Neuronal stem cell (in vitro differentiated cells): ENCODE data around the gene CCDC85B.

Experiments
- DNase-seq: peaks from one replicate; pipeline ENCODE4 v3.0.0-alpha.2; 2013; ENCODE audit warnings: low spot score
- H2AFZ ChIP-seq: one replicate; pipeline ENCODE4 v1.6.1; 2013; ENCODE audit warnings: mild to moderate bottlenecking, low read length, inconsistent platforms
- H2AK5ac ChIP-seq: 2 replicates; pipeline ENCODE4 v1.6.1; 2013; ENCODE audit warnings: low read depth, mild to moderate bottlenecking, inconsistent platforms, low read length, moderate library complexity, mixed read lengths
- H2BK120ac ChIP-seq: 2 replicates; pipeline ENCODE4 v1.6.1; 2013; ENCODE audit warnings: low read depth, mild to moderate bottlenecking, inconsistent platforms, low read length, moderate library complexity, mixed read lengths
- H2BK12ac ChIP-seq: one replicate; pipeline ENCODE4 v1.6.1; 2013; ENCODE audit warnings: low read length, inconsistent platforms
- H2BK15ac ChIP-seq: 2 replicates; pipeline ENCODE4 v1.6.1; 2013; ENCODE audit warnings: mild to moderate bottlenecking, low read length, inconsistent platforms, mixed read lengths
- H2BK5ac ChIP-seq: one replicate; pipeline ENCODE4 v1.6.1; 2013; ENCODE audit warnings: inconsistent platforms, mild to moderate bottlenecking, low read length, moderate library complexity
- H3K14ac ChIP-seq: one replicate; pipeline ENCODE4 v1.6.1; 2013; ENCODE audit warnings: low read length, inconsistent platforms
- H3K18ac ChIP-seq: 2 replicates; pipeline ENCODE4 v1.6.1; 2013; ENCODE audit warnings: low read length, inconsistent platforms
- H3K23ac ChIP-seq: 2 replicates; pipeline ENCODE4 v1.6.1; 2013; ENCODE audit warnings: low read depth, mild to moderate bottlenecking, mixed read lengths, low read length, inconsistent platforms; ENCODE audit not compliant: poor library complexity
- H3K27ac ChIP-seq: replicated peaks from 3 replicates; pipeline ENCODE4 v1.5.1; 2013; ENCODE audit warnings: low read length, inconsistent platforms
- H3K27me3 ChIP-seq, 3 experiments: 2 replicates each; pipeline ENCODE4 v1.6.1; 2013; ENCODE audit warnings: low read length in 3 of 3, mild to moderate bottlenecking in 2 of 3, inconsistent platforms in 1 of 3, low read depth in 1 of 3, mixed read lengths in 1 of 3, moderate library complexity in 1 of 3; ENCODE audit not compliant: control insufficient read depth in 3 of 3, insufficient read depth in 3 of 3
- H3K36me3 ChIP-seq, 2 donors: replicated peaks in 1 of 2; 2 replicates each; pipeline ENCODE4 v1.6.1; 2013; ENCODE audit warnings: low read length in 2 of 2; ENCODE audit not compliant: control insufficient read depth in 2 of 2, insufficient read depth in 2 of 2
- H3K4ac ChIP-seq: 2 replicates; pipeline ENCODE4 v1.6.1; 2013; ENCODE audit warnings: inconsistent platforms, mild to moderate bottlenecking, low read length, moderate library complexity
- H3K4me1 ChIP-seq, 2 donors: 1 replicate in 1 of 2; 2 replicates in 1 of 2; pipeline ENCODE4 v1.6.1; 2013; ENCODE audit warnings: low read length in 2 of 2, low read depth in 1 of 2; ENCODE audit not compliant: control insufficient read depth in 2 of 2, insufficient read depth in 1 of 2
- H3K4me2 ChIP-seq: one replicate; pipeline ENCODE4 v1.6.1; 2013; ENCODE audit warnings: mild to moderate bottlenecking, low read length, inconsistent platforms; ENCODE audit not compliant: insufficient read depth, poor library complexity, severe bottlenecking
- H3K4me3 ChIP-seq, 2 donors: 2 replicates each; pipeline ENCODE4 v1.5.1; 2013; ENCODE audit warnings: low read length in 2 of 2, mild to moderate bottlenecking in 2 of 2, inconsistent platforms in 1 of 2, moderate library complexity in 1 of 2
- H3K79me1 ChIP-seq: one replicate; pipeline ENCODE4 v1.6.1; 2013; ENCODE audit warnings: low read depth, mild to moderate bottlenecking, inconsistent platforms, low read length, moderate library complexity
- H3K9ac ChIP-seq: one replicate; pipeline ENCODE4 v1.6.1; 2013; ENCODE audit warnings: mild to moderate bottlenecking, low read depth, low read length, inconsistent platforms; ENCODE audit not compliant: poor library complexity
- H3K9me3 ChIP-seq, 2 donors: replicated peaks in 1 of 2; 2 replicates each; pipeline versions ENCODE3 to v1.6.1; 2013; ENCODE audit warnings: low read length in 2 of 2, mild to moderate bottlenecking in 2 of 2, inconsistent platforms in 1 of 2, low read depth in 1 of 2, mixed read lengths in 1 of 2, moderate library complexity in 1 of 2; ENCODE audit not compliant: control insufficient read depth in 2 of 2, insufficient read depth in 1 of 2
- H4K8ac ChIP-seq: one replicate; pipeline ENCODE4 v1.6.1; 2013; ENCODE audit warnings: low read depth, mild to moderate bottlenecking, inconsistent platforms, low read length, moderate library complexity
- H4K91ac ChIP-seq: one replicate; pipeline ENCODE4 v1.6.1; 2013; ENCODE audit warnings: low read length, low read depth, mild to moderate bottlenecking, inconsistent platforms; ENCODE audit not compliant: poor library complexity
- WGBS, 2 donors: extraction: QIAGEN DNeasy Blood & Tissue Kit; methylation state at CpG; one replicate each; pipeline ENCODE4 v1.1.7; 2013; ENCODE audit warnings: missing lambda C conversion rate in 2 of 2, mixed read lengths in 1 of 2; ENCODE audit not compliant: insufficient read length in 2 of 2, insufficient replicate concordance in 1 of 2; ENCODE audit errors: extremely low coverage in 2 of 2; 5-methylcytosine and 5-hydroxymethylcytosine counted together

The CCDC85B gene

GRCh38 chr11:65859812-65860277 lies 30.6 kb upstream of the CCDC85B start:
- peaks cover 49 to 55% of the 10 kb centered on the region in 2 donors for H3K36me3 ChIP-seq

GRCh38 chr11:65860278-65861164 lies 30.0 kb upstream of the CCDC85B start, which contains the start of gene MUS81:
TSS of gene MUS81 (plus strand) at chr11:65860433. CDS start at chr11:65860754, 321 bp downstream.
- Histone ChIP-seq H2BK12ac (peak within 1 kb of the TSS; percentile 84), H2AK5ac (peak within 1 kb of the TSS; percentile 92), H3K36me3 (peaks cover 45 to 55% of the 10 kb centered on the region in 2 donors), H2BK5ac (peak within 1 kb of the TSS; percentile 95), H4K91ac (peak within 1 kb of the TSS; percentile 85), H2AFZ (peak within 1 kb of the TSS; percentile 75), H3K23ac (peak within 1 kb of the TSS; percentile 95), H3K79me1 (peaks cover 34% of the 10 kb centered on the region), H2BK120ac (peak within 1 kb of the TSS; percentile 91), H3K4me1 (peaks cover 8 to 17% of the 10 kb centered on the region in 2 donors), H3K9me3 (no peaks in the 10 kb centered on the region), H3K4me2 (peak within 1 kb of the TSS; percentile 99), H2BK15ac (peak within 1 kb of the TSS; percentile 96), H3K27ac (peak within 1 kb of the TSS; percentile 91), H4K8ac (peak within 1 kb of the TSS; percentile 82), H3K14ac (peak within 1 kb of the TSS; percentile 100), H3K9ac (peak within 1 kb of the TSS; percentile 99), H3K18ac (peak within 1 kb of the TSS; percentile 93), H3K4ac (peak within 1 kb of the TSS; percentile 93), H3K4me3 (peak within 1 kb of the TSS; percentile 83 to 92), H3K27me3 (no peaks in the 10 kb centered on the region)
- WGBS, 2 donors, result no CpG with 5 or more reads among the region's 78 CpGs
- DNase-seq, result peak; percentile 95

More at GRCh38 chr11:65859812-65860277, 30.6 kb upstream of the CCDC85B start:
- Histone ChIP-seq H3K27ac (peak overlapping the region; percentile 91), H2AK5ac (peak overlapping the region; percentile 20), H2BK15ac (no peak overlapping the region), H3K14ac (no peak overlapping the region), H3K9me3 (no peaks in the 10 kb centered on the region), H3K9ac (peak overlapping the region; percentile 95), H3K79me1 (peaks cover 37% of the 10 kb centered on the region), H2BK12ac (peak overlapping the region; percentile 11), H3K27me3 (no peaks in the 10 kb centered on the region), H4K8ac (no peak overlapping the region), H2BK5ac (peak overlapping the region; percentile 95), H2AFZ (peak overlapping the region; percentile 75), H3K23ac (peak overlapping the region; percentile 95), H3K4me2 (peak overlapping the region; percentile 99), H2BK120ac (no peak overlapping the region), H3K18ac (peak overlapping the region; percentile 93), H4K91ac (peak overlapping the region; percentile 6), H3K4me1 (peaks cover 8 to 17% of the 10 kb centered on the region in 2 donors), H3K4ac (no peak overlapping the region), H3K4me3 (peak overlapping the region; percentile 83 to 92)
- no peak for DNase-seq
- WGBS, 2 donors, result no CpG with 5 or more reads among the region's 16 CpGs

GRCh38 chr11:65861165-65861505 lies 29.3 kb upstream of the CCDC85B start:
- Histone ChIP-seq H3K79me1 (peaks cover 29% of the 10 kb centered on the region), H3K18ac (peak overlapping the region; percentile 93), H2BK120ac (peak overlapping the region; percentile 91), H2AK5ac (peak overlapping the region; percentile 92), H3K9ac (peak overlapping the region; percentile 99), H3K36me3 (peaks cover 41 to 55% of the 10 kb centered on the region in 2 donors), H2AFZ (peak overlapping the region; percentile 75), H3K4me1 (peaks cover 8 to 17% of the 10 kb centered on the region in 2 donors), H3K4me2 (peak overlapping the region; percentile 99), H4K91ac (no peak overlapping the region), H3K9me3 (no peaks in the 10 kb centered on the region), H3K27ac (no peak overlapping the region), H2BK5ac (peak overlapping the region; percentile 95), H3K4ac (no peak overlapping the region), H3K14ac (peak overlapping the region; percentile 71), H2BK12ac (no peak overlapping the region), H3K27me3 (no peaks in the 10 kb centered on the region), H2BK15ac (peak overlapping the region; percentile 96), H4K8ac (peak overlapping the region; percentile 82), H3K23ac (peak overlapping the region; percentile 95), H3K4me3 (peak overlapping the region; percentile 83 to 92)
- WGBS, 2 donors, result no CpG with 5 or more reads among the region's 14 CpGs
- DNase-seq, result no peak
